H1 (cell line): ENCODE measurements around the gene PXDC1.

Source experiments
- CTCF ChIP-seq, 3 experiments: IDR thresholded peaks; 1 replicate in 2 of 3; 2 replicates in 1 of 3; pipeline versions ENCODE4 v1.5.1 to v1.6.1; 2011; ENCODE audit warnings: low read length in 3 of 3, mild to moderate bottlenecking in 3 of 3, inconsistent platforms in 2 of 3, low read depth in 1 of 3, moderate library complexity in 1 of 3; ENCODE audit not compliant: insufficient read depth in 1 of 3; ENCODE audit errors: control extremely low read depth in 1 of 3
- HDAC6 ChIP-seq: IDR thresholded peaks from one replicate; pipeline ENCODE4 v1.7.1; 2012; ENCODE audit warnings: low read depth, mild to moderate bottlenecking, inconsistent platforms, low read length, moderate library complexity
- TF ChIP-seq, protein P1 (sequence below): IDR thresholded peaks from 2 replicates; pipeline ENCODE4 v1.6.1; 2012; ENCODE audit warnings: inconsistent platforms

DNA sequence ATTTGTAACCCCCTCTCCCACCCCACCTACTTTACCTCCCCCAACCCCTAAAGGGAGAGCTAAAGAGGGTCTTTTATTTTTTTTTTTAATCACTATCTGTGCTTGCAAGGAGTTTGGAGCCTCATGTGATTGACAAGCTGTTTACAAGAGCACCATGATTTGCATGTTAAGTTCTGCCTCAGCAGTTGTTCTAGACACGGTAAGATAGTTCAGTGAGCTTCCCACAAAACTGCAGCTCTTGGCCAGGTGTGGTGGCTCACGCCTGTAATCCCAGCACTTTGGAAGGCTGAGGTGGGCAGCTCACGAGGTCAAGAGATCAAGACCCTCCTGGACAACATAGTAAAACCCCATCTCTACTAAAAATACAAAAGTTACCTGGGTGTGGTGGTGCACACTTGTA, 5.0 kb upstream of the PXDC1 start:
- TF ChIP-seq HDAC6 (no peak), CTCF (IDR thresholded peaks at IDR 0.05; ENCODE audit: control extremely low read depth in 1 of 3, insufficient read depth in 1 of 3, low read depth in 1 of 3, low read length in 3 of 3) (no peak)
- TF ChIP-seq, protein P1, sequence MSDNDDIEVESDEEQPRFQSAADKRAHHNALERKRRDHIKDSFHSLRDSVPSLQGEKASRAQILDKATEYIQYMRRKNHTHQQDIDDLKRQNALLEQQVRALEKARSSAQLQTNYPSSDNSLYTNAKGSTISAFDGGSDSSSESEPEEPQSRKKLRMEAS = no peak
